Hematopoietic multipotent progenitor cell treated with erythropoietin and hydrocortisone succinate and interleukin-3 and kit ligand, for 6 days (in vitro differentiated cells): Measurements from ENCODE around the gene ELP1.
"Not testable (repeated sequence)": the region's sequence is repeated elsewhere in the genome, so short reads cannot be mapped to it uniquely, and the experiment has no call there.

Experiments
- DNase-seq: peaks from one replicate; pipeline ENCODE4 v3.0.0-alpha.2; 2015

Gene ELP1

GRCh38 chr9:108850293-108850897 is 83.5 kb downstream of the ELP1 start:
- DNase-seq = peak; percentile 49

- DNase-seq = not testable (repeated sequence)
These were observed 85.6 kb downstream of the ELP1 start for GRCh38 chr9:108848296-108848695.

- DNase-seq = no peak
These were observed 88.0 kb downstream of the ELP1 start for GRCh38 chr9:108845947-108846346.

- no peak for DNase-seq
These were observed 88.4 kb downstream of the ELP1 start for GRCh38 chr9:108845507-108845906.

GRCh38 chr9:108844856-108845255 is 89.1 kb downstream of the ELP1 start:
- DNase-seq = no peak

GRCh38 chr9:108844391-108844790 is 89.5 kb downstream of the ELP1 start:
- DNase-seq = no peak

GRCh38 chr9:108842610-108843295 is 91.2 kb downstream of the ELP1 start:
- peak; percentile 9 for DNase-seq

GRCh38 chr9:108839561-108839960 is 94.4 kb downstream of the ELP1 start:
- DNase-seq = not testable (repeated sequence)

GRCh38 chr9:108838017-108838416 is 95.9 kb downstream of the ELP1 start:
- DNase-seq = no peak

- DNase-seq = no peak
These were observed 96.4 kb downstream of the ELP1 start for GRCh38 chr9:108837530-108837929.

GRCh38 chr9:108836781-108837180 is 97.1 kb downstream of the ELP1 start:
- DNase-seq = no peak

GRCh38 chr9:108836319-108836718 is 97.6 kb downstream of the ELP1 start:
- no peak for DNase-seq

GRCh38 chr9:108835831-108836230 is 98.1 kb downstream of the ELP1 start:
- no peak for DNase-seq

- DNase-seq = peak; percentile 40
These were observed 98.8 kb downstream of the ELP1 start for GRCh38 chr9:108834959-108835665.

- DNase-seq = no peak
These were observed 101.8 kb downstream of the ELP1 start for GRCh38 chr9:108832179-108832500.

GRCh38 chr9:108831496-108832178 is 102.3 kb downstream of the ELP1 start:
- no peak for DNase-seq

- DNase-seq = no peak
These were observed 103.7 kb downstream of the ELP1 start for GRCh38 chr9:108830272-108830671.

- DNase-seq = no peak
These were observed 110.1 kb downstream of the ELP1 start for GRCh38 chr9:108823829-108824228.
